GM19468 (cell line): Measurements from ENCODE around the gene CACNB4.
"Not testable (repeated sequence)": the region's sequence is repeated elsewhere in the genome, so short reads cannot be mapped to it uniquely, and the experiment has no call there.

Experiments
- ATAC-seq: cut with Tn5 transposase; IDR thresholded peaks from one replicate; pipeline ENCODE4 v1.9.1; 2021; ENCODE audit warnings: mild to moderate bottlenecking, moderate library complexity, moderate number of reproducible peaks; ENCODE audit not compliant: unreplicated experiment; ENCODE audit errors: extremely low read depth

CACNB4 gene

GRCh38 chr2:152028182-152028862 is 70.5 kb downstream of the CACNB4 start:
- no peak for ATAC-seq

DNA sequence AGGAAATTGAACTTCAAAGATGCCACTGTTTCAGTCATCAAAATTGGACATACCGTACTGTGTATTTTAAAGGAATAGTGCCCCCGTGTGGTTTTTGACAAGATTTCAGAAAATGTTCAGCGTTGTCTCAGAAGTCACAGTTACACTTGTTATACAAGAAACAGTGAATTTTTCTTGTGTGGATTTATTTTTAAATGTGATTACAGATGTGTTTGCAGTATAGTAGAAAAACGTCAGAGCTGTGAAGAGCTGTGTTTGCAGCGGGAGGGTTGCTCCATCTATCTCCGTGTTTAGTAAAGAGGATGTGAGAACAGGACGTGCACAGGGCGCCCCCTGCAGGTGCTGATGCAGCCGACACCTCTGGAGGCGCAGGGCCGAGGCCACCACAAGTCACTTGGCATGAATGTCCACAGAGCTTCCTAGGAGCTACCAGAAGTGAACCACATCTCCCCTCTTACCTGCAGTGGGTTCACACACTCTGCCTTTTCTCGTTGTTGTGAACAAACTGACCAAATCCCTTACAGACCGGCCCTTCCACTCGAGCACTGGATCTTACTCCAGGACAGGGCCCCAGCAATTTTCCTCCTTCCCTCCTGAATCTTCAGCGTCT is 73.1 kb downstream of the CACNB4 start:
- ATAC-seq, result peak; percentile 43

- no peak for ATAC-seq
Measured at GRCh38 chr2:152024477-152024876, 74.4 kb downstream of the CACNB4 start.

GRCh38 chr2:152022090-152022489 is 76.8 kb downstream of the CACNB4 start:
- no peak for ATAC-seq

GRCh38 chr2:152021001-152021400 is 77.8 kb downstream of the CACNB4 start:
- ATAC-seq, result not testable (repeated sequence)

DNA sequence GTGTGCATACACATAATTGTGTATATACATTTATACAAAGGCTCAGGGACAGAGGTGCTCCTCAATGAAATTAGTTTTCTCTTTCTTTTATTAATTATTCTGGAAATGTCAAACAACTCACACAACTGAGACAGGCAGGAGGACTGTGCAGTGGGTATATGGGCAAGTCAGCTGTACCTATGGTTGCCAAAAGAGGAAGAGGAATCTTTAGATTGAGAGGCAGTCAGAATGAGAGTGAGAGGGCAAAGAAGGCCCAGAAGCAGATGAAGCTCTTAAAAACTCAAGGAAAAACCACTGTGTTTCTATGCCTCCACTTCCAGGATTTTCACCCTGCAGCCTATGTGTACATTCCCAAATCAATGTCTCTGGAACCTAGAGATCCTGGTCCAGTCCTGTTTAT is 79.1 kb downstream of the CACNB4 start:
- ATAC-seq, result no peak

- no peak for ATAC-seq
Measured at GRCh38 chr2:152016181-152017120, 82.4 kb downstream of the CACNB4 start.

DNA sequence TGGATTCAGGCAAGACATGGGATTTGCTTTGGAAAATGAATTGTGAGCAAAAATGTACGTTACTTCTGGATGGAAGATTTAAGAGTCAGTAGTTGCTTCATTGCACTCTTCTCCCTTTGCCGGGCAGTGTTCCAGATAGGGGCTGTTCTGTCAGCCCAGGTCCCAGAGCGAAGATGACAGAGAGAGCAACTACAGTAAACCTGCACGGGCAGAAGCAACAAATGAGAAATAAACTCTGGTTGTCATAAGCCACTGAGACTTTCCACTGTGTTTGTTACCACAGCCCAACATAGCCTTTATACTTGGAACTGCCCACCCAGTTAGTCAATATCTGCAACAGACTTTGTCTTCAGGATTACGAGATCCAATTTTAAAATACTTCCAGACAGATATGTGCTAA is 83.3 kb downstream of the CACNB4 start:
- ATAC-seq, result no peak

DNA sequence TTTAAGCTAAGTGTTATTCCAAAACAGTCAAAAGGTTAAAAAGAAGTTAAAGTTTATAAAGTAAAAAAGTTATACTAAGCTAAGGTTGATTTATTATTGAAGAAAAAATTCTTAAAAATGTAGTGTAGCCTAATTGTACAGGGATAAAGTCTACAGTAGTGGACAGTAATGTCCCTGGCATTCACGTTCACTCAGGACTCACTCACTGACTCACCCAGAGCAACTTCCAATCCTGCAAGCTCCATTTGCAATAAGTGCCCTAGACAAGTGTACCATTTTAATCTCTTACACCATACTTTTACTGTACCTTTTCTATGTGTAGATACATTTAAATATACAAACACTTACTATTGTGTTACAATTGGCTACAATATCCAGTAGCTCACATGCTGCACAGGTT is 86.1 kb downstream of the CACNB4 start:
- no peak for ATAC-seq

GRCh38 chr2:152011724-152012123 is 87.1 kb downstream of the CACNB4 start:
- no peak for ATAC-seq

GRCh38 chr2:152005607-152006006 is 93.2 kb downstream of the CACNB4 start:
- no peak for ATAC-seq

DNA sequence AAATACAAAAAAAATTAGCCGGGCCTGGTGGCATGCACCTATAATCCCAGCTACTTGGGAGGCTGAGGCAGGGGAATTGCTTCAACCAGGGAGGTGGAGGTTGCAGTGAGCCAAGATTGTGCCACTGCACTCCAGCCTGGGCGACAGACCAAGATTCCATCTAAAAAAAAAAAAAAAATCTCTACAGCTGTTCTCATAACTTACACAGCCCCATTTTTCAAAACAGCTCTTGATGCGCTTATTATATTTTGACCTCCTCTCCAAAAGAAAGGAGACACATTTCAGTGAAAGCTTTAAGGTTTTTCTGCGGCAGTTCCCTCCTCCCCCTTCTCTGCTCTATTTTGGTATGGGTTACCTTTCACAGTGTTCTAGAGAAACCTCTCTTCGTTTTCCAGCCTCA is 95.6 kb downstream of the CACNB4 start:
- not testable (repeated sequence) for ATAC-seq

- peak; percentile 42 for ATAC-seq
Measured at GRCh38 chr2:151999053-151999452, 99.8 kb downstream of the CACNB4 start.

DNA sequence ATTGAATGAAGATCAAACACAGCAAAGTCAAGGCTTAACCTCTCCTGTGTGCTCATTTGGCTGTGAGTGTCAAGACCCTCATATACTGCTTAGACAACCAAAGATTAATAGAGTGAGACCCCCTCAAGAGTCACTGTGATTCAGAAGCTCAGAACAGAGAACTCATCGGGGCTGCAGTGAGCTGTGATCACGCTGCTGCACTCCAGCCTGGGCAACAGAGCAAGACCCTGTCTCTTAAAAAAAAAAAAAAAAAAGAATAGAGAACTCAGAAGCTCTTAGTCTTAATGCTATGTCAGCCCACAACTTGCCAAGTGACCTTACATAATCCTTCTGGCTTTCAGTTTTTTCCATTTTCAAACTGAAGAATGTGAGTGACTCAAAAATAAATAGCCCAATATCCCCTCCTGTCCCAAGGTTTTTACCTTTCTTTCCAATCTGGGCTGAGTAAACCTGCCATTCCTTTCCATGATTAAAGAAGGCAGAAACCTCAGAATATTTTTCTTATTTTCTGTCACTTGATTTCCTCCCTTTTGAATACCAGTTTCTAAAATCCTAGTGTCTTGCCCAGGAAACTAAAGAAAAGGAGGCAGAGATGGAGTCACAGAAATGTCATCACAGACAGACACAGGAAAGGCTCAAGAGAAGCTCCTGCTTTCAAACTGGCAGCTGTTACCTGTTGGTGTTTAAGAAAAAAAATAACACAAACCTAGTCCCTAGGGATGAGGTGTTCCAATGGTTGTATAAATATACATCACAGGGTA is 102.4 kb downstream of the CACNB4 start:
- no peak for ATAC-seq

- ATAC-seq, result no peak
Measured at GRCh38 chr2:151995161-151995557, 103.7 kb downstream of the CACNB4 start.

- not testable (repeated sequence) for ATAC-seq
Measured at GRCh38 chr2:151994178-151994577, 104.7 kb downstream of the CACNB4 start.

DNA sequence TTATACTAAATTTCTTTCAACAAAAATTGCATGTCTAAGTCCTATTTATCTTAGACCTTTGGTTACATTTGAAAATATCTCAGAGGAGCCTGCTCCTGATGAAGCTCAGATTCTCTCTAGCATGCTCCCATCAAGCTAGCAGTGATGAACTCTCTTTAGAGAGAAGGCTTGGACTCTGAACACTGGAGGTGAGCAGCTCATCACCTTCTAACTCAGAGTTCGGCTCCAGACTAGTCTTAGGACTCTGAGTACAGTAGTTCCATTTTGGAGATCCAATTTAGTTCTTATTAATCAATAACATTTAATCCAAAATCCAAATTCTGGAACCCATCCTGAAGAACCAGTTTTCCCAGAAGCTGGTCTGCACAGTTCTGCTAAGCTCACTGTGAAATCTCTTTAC is 107.8 kb downstream of the CACNB4 start:
- ATAC-seq, result no peak

GRCh38 chr2:151989378-151989777 is 109.5 kb downstream of the CACNB4 start:
- no peak for ATAC-seq

- ATAC-seq, result no peak
Measured at GRCh38 chr2:151987484-151987883, 111.4 kb downstream of the CACNB4 start.

DNA sequence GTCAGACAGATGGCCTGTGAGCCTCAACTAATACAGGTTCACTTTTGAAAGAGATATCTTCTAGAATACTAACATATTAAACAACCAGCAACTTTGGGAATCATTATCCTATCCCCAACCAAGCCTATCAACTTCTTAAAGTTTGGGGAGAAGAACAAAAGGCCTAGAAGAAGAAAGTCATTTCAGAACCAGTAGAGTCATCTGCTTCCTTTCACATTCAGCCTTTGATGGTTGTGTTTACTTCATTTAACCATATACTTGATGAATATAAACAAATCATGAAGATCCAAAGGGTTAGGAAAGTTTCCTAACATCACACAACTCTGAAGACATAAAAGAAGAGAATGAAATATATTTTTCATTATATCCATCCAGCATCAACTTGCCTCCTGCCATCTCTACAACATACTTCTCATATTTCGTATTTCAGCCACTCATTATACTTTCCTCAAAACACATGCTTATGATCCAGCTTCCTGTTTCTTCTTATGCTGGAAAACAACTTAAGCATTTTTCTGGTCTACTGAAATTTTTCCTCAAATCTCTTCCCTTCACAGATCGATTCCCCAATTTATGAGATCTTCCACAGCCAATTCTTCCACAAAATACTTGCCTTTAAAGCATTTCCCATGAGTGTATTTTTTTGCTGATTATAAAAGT is 114.3 kb downstream of the CACNB4 start:
- ATAC-seq, result no peak
